ENCODE results near the gene PIBF1.
"Not testable (repeated sequence)": the region's sequence is repeated elsewhere in the genome, so short reads cannot be mapped to it uniquely, and the experiment has no call there.

The PIBF1 gene

DNA sequence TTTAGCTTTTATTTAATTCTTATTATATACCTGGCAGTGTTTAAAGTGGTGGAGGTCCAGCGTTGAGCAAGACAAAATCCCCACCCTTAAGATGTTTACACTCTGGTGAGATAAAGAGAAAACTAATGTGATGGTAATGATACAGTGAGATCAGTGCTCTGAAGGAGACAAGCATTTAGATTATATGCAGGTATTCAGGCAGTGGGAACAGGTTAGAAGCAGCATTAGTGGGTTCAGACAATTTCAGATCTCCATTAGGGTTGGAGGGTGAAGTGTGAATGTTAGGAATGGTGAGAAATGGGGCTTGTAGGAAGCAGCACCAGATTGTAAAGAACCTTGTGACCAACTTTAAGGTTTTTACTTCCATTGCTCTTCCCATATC, 39.0 kb downstream of the PIBF1 start:
- DNase-seq (ENCODE audit: low read depth): no peak

DNA sequence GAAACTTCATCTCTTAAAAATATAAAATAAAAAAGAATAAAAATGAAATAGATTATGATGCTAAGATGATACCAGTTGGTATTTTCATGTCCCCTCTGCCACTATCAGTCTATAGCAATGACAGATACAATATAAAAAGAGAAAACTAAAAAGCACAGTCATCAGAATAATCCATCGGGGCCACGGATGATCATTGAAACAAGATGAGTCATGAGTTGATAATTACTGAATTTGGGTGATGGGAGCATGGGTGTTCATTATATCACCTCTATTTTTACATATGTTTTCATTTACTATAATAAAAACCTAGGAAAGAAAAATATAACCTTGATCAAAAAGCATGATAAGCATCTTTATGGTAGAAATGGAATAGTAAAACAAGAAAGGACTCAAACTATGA, 41.1 kb downstream of the PIBF1 start:
- DNase-seq (ENCODE audit: low read depth): no peak

DNA sequence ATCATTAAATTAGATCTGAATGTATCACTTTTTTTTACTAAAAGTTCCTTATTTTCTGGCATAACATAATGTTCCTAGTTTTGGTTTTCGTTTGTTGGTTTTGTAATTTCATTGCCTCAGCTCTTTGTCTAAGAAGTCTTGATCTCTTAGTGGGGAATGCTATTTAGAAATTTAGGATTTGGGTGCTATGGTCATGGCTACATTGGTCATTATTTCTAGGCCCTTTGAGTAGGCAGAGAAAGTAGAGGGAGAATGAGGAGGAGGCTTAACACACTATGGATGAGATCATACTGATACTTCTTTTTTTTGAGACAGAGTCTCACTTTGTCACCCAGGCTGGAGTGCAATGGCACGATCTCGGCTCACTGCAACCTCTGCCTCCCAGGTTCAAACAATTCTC, 41.8 kb downstream of the PIBF1 start:
- DNase-seq (ENCODE audit: low read depth): no peak

DNA sequence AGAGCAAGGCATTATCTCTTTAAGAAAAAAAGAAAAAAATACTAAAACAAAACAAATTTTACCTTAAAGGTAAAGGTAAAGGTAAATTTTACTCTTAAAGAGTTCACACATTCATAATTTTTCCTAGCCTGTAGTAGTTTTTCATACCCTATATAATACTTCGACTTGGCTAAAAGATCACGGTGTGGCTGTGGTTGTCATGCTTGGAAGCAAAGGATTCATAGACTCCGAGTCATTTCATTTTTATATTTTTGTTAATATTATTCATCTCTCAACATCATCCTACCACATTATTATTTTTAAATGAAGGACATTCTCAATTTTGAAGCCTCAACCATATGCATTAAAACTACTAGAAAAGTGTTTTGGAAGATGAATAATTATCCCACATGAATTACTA, 52.7 kb downstream of the PIBF1 start:
- no peak for DNase-seq (ENCODE audit: low read depth)

DNA sequence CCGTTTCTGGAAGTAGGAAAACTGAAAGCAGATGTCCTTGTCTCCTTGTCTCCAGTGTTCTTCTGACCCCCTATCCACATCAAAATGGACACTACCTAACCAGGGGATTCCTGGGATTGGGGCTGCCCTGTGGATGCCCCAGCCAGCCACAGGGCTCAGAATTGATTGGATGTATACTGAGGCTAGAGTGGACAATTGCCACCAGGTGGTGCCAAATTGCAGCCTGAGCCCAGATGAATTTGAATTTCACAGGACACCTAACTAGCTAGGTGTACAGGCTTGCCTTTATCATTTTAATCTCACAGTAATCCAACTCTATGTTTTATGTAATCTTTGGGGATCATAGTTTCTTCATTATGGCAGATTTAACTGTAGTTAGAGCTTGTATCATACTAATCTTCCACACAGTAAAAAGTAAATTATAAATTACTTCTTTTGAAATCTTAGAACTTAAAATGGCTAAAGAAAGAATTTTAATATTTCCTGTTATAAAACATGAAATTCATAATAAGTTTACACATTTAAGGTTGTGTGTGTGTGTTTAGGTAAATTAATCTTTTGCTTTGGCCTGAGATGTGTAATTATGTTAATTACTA, 58.0 kb downstream of the PIBF1 start:
- DNase-seq (ENCODE audit: low read depth): no peak

DNA sequence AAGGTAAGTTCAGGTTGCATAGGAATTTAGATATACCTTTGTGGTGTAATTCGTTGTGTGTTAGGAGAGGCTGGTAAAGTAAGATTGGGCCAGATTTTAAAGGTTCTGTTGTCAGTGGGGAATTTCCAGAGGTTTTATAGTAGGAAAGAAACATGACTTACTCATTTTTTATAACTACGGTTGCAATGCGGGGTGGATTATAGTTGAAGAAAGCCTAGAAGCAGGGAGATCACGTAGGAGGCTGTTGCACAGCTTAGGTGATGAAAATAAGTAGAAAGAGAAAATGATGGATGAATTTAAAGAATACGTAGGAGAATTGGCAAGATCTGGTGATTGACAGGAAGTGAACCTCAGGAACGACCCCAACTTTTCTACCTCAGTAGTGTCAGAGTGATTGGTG, 61.1 kb downstream of the PIBF1 start:
- no peak for DNase-seq (ENCODE audit: low read depth)

DNA sequence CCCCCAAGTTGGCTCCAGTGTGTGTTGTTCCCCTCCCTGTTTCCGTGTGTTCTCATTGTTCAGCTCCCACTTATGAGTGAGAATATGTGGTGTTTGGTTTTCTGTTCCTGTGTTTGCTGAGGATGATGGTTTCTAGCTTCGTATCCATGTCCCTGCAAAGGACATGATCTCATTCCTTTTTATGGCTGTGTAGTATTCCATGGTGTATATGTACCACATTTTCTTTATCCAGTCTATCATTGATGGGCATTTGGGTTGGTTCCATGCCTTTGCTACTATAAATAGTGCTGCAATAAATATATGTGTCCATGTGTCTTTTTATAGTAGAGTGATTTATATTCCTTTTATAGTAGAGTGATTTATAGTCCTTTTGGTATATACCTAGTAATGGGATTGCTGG, 63.2 kb downstream of the PIBF1 start:
- not testable (repeated sequence) for DNase-seq (ENCODE audit: low read depth)

DNA sequence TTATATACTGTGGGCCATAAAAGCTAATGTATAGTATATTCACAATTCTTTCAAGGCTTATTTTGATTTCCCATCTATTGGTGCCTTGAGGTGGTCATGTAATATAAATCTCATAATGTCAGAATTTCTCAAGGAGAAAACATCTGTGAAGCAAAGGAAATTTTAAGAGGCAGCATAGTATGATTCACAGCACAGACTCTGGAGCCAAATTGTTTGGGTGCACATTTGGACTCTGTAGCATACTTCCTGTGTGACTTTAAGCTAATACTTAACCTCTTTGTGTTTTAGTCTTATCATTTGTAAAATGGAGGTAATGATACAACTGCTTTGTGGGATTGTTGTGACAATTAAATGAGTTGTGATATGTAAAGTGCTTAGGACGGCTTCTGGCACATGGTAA, 67.6 kb downstream of the PIBF1 start:
- no peak for DNase-seq (ENCODE audit: low read depth)

DNA sequence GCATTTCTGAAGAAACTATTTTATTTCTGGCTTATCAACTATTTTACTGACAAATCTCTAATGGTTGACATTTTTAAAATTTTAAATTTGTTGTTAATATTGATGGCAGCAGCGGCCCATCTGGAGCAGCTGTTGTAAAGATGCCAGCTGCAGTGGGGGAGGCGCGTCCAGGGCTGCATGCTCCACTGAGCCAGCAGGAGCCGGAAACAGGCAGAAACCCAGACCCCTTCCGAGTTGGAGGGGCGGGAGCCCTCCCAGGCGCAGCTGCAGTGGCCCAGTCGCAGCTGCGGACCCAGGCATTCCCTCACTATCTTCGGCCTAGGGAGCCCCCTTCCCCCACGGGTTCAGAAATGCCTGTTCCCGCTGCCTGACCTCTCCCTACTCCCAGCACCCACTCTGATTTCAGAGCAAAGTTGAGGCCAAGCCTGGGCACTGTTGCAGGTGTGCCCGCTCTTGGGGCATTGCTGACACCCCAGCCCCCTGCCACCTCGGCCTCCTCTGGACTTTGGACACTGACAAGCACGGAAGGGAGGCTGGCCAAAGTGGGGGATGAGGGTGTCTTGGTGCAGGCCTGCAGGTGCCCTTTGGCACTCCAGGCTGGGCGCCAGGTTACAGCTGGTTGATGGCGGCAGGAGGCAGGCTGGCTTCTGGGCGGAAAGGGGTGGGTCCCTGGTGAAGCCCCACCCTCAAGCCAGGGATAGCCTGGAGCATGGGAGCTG, 69.2 kb downstream of the PIBF1 start:
- DNase-seq (ENCODE audit: low read depth): no peak

DNA sequence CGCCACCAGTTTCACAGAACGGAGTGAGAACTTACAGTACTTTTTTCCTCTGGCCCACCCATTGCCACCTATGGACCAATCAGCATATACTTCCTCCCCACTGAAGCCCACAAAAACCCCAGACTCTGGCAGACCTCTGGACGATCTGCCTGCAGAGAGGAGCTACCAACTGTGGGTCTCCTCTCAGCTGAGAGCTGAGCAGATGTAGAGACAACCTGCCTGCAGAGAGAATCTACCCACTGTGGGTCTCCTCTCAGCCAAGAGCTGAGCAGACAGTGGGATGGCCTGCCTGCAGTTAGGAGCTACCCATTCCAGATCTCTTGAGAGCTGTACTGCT, 69.7 kb downstream of the PIBF1 start:
- DNase-seq (ENCODE audit: low read depth): no peak

DNA sequence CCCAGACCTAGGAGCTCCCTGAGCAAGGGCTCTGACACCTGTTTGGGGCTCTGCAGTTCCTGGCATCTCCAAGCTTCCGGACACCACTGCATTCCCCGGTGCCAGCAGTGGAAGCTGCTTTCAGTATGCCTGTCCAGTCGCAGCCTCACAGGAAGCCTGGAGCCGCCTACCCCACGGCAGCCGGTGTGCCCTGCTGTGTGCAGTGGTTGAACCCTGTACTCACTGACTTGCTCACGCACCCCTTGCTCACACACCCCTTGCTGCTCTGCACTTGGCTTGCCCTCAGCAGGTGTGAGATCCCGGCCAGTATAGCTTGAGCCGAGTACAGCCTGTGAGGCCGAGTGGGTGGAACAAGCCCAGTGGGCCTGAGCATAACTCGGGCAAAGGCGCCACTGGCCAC, 70.3 kb downstream of the PIBF1 start:
- no peak for DNase-seq (ENCODE audit: low read depth)

DNA sequence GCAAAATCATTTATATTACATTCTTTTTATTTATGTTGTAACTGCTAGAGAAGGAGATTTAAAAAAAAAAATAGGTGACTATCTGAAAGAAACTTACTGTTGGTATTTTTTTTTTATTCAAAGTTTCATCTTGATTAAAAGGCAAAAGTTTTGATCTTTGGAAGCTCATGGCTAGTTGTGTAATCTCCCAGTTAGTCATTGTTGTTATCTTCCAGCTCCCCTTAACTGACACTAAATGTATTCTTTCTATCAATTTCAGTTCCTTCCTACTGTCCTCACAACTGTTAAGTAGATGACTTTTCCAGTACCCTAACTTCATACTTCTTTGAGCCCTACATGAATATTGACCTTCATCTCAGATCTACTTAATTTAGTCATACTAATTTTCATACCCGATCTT, 71.1 kb downstream of the PIBF1 start:
- no peak for DNase-seq (ENCODE audit: low read depth)

DNA sequence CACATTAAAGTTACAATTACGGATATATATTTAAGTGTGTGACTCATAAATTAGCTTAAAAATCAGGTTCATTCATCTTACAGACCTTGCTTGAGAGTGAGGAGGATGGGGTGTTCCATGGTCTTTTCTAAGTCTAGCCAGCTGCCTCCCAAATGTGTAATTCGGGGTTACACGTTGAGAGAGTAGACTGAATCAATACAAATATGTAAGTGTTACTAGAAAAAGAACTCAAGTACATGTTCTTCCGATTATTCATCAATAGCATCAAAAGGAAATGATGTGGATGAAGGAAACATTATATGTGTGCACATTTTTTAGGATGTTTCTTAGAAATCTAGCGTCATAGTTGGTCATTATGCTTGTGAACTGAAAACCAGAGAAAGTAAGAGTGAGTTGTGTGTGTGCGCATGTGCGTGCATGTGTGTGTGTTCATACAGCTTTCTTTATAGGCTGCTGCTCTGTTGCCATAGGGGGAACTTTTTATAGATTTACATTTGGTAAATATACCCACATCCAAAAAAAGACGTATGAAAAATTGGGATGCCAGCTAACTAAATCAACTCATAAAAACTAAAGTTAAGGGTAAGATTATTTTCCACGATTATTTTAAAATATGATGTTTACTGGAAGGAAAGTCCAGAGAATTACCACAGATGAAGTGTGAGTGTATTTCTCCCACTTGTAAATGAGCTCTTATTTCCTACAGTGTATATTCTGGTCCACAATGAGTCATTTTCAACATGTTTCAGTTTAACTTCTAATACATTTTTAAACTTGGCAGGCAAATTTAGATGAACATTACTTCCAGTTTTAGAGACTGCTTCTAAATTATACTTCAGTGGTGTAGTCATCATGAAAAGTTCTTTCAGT, 82.4 kb downstream of the PIBF1 start:
- DNase-seq (ENCODE audit: low read depth): no peak

DNA sequence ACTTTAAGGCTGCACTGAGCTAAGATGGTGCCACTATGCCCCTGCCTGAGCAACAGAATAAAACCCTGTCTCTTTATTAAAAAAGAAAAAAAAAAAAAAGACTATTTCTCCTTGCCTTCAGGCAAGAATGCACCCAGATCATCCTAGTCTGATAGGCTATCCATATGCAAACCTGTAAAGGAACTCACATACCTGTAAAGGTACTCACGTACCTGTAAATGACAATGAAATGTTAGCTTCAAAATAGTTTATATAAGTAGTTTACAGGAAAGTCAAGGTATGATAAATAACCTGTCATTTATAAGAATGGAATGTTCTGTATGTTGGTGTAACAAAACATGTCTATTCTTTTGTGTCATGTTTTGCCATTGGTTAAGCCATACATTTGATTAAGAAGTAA, 86.3 kb downstream of the PIBF1 start:
- DNase-seq (ENCODE audit: low read depth): no peak

DNA sequence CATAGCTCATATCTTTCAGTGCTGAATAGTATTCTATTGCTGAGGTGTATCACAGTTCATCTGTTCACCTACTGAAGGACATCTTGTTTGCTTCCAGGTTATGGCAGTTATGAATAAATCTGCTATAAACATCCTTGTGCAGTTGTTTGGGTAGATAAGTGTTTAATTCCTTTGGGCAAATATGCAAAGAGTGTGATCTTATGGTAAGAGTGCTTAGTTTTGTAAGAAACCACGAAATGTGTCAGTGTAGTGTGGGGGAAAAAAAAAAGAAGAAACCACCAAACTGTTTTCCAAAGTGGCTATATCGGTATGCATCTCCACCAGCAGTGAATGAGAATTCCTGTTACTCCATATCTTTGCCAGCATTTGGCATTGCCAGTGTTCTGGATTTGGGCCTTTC, 93.3 kb downstream of the PIBF1 start:
- DNase-seq (ENCODE audit: low read depth): no peak

DNA sequence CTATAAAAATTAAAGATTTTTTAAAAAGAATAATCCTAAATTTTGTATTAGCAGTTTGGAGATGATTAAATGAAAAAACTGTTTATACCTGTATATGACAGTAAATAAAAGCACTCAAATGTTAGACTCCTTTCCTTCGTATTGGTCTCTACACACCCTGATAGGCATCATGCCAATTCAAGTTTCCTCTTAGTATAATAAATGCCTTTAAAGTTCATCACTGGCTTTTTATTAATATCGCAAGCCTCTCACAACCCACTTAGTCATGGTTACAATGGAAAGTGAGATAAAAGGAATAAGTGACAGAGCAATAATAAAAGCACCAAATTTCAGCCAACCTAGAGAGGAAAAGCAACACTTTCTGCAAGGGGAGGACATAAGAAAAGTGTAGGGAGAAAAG, 102.2 kb downstream of the PIBF1 start:
- DNase-seq (ENCODE audit: low read depth): no peak

DNA sequence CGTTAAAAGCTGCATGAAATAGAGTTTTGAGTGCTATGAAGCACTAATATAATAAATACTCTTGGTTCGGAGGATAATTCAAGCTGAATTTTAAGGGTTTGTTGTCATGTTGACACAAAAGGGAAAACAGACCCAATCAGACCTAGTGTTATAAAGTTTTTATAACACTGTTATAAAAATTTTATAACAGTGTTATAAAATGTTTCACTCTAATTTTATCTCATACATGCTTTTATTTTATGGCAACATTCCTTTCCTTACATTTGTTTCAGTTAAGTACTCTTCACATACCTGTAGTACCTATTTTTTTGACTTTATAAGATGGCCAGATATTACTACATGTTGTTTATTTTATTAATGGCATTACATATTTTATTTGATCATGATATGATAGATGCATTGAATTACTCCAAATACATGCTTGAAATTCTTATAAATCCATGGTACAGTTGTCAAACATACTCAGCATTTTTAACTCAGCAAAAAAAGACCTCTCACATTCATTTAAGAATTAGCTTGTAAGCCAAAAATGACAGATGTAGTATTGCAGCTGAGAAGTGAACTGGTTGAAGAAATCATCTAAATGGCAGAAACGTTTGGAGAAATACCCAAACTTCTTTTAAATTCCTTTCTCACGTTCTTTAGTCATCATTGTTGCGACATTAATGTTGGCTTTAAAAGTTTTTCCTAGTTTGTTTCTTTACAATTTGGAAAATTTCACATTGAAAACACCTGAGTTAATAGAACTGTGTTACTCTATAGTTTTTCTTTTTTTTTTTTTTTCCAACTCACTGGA, 104.5 kb downstream of the PIBF1 start:
- no peak for DNase-seq (ENCODE audit: low read depth)

DNA sequence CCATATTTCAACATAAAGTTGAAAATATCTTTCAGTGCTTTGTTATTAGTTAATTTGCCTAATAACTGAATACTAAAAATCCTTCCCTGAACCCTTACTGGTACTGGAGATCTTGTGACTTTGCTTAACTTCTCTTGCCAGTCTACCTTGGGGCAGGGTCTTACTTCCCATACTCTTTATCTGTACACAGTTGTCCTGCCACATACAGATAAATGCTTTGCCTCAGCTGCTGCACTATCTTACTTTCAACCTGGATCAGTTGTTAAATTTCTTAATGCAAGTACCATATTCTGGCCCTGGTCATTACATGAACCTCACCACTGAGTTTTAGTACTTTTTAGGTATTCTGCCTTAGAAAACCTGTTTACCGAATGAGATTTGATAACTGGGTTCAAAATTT, 107.6 kb downstream of the PIBF1 start:
- DNase-seq (ENCODE audit: low read depth): no peak

DNA sequence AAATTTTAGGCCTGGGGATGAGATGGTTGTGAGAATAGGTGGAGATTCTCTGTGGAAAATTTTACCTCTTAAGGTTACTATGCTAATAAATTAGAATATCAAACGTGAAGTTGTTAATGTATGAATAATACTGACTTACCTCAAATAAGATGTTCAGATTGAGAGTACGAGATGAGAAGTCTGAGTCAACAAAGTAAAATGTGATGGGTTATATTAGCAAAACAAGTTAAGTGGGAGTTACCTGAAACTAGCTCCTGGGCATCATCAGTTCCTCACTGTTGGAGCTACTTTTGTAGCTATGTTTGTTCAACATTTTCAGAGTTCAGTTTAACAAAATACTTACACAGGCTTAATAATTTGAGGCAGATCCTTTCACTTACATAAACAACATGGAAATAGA, 108.6 kb downstream of the PIBF1 start:
- no peak for DNase-seq (ENCODE audit: low read depth)

DNA sequence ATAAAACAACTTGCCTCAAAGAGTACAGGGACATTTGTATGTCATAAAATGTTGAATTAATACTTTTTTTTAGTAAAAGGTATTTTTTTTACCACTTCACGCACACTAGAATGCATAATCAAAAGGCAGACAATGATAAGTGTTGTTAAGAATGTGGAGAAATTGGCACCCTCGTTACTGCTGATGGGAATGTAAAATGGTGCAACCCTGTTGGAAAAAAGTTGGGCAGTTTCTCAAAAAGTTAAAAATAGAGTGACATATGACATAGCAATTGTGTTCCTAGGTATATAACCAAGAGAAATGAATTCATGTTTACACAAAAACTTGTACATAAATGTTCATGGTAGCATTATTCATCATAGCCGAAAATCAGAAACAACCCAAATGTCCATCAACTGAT, 109.5 kb downstream of the PIBF1 start:
- DNase-seq (ENCODE audit: low read depth): no peak

DNA sequence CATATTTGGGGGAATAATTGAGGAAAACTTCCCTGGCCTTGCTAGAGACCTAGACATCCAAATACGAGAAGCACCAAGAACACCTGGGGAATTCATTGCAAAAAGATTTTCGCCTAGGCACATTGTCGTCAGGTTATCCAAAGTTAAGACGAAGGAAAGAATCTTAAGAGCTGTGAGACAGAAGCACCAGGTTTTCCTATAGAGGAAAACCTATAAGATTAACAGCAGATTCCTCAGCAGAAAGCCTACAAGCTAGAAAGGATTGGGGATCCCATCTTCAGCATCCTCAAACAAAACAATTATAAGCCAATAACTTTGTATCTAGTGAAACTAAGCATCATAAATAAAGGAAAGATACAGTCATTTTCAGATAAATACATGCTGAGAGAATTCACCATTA, 114.9 kb downstream of the PIBF1 start:
- no peak for DNase-seq (ENCODE audit: low read depth)

DNA sequence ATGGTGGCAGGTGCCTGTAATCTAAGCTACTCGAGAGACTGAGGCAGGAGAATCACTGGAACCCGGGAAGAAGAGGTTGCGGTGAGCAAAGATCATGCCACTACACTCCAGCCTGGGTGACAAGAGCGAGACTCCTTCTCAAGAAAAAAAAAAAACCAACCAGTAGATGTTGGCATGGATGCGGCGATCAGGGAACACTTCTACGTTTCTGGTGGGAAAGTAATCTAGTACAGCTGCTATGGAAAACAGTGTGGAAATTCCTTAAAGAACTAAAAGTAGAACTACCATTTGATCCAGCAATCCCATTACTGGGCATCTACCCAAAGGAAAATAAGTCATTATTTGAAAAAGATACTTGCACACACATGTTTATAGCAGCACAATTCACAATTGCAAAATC, 119.6 kb downstream of the PIBF1 start:
- not testable (repeated sequence) for DNase-seq (ENCODE audit: low read depth)

DNA sequence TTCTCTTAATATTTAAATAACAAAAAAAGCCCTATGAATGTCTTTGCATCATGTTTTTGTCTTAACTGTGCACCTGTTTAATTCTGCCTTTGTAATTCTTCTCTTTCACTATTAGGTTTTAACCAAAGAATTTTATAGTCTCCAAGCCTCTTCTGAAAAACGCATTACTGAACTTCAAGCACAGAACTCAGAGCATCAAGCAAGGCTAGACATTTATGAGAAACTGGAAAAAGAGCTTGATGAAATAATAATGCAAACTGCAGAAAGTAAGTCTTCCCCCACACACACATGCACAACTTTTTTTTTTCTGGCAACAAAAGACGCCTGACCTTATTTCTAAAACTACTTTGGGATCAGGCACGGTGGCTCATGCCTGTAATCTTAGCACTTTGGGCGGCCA, 126.5 kb downstream of the PIBF1 start:
- no peak for DNase-seq (ENCODE audit: low read depth)
